Activated CD8-positive, alpha-beta T cell treated with anti-CD3 and anti-CD28 coated beads, Interleukin-2, amount 10 ng/mL, durations not matched to agents 7 days and 5 days (primary cell): ENCODE data around the gene TACC2. TPM values are rescaled to one million over a fixed set of nuclear protein-coding genes. Genes with fewer than 3 reads are reported as not detected.

Source experiments
- ATAC-seq: fragments of 150-1000 bp; cut with Tn5 transposase; one replicate; pipeline ENCODE4 v1.10.0; 2021; ENCODE audit warnings: moderate library complexity
- CTCF ChIA-PET: fragments of 350-600 bp; sonication (Branson Sonifier 250); formaldehyde crosslinking; loops from one replicate; lab custom pipeline; 2021; ENCODE audit warnings: antibody characterized with exemption; lab: Charles Lee
- POLR2A ChIA-PET: fragments of 350-600 bp; sonication (Branson Sonifier 250); formaldehyde crosslinking; loops from one replicate; lab custom pipeline; 2021; ENCODE audit warnings: antibody characterized with exemption; lab: Charles Lee
- DNase-seq: peaks from one replicate; pipeline ENCODE4 v3.0.0-alpha.2; 2020
- H3K27ac Mint-ChIP-seq: one replicate; pipeline ENCODE4 v1.8.0; 2021; ENCODE audit warnings: mild to moderate bottlenecking, mixed read lengths
- H3K27me3 Mint-ChIP-seq: one replicate; pipeline ENCODE4 v1.8.0; 2021; ENCODE audit warnings: low read depth, mixed read lengths
- H3K36me3 Mint-ChIP-seq: one replicate; pipeline ENCODE4 v1.8.0; 2021; ENCODE audit warnings: low read depth, mixed read lengths
- H3K4me1 Mint-ChIP-seq: one replicate; pipeline ENCODE4 v1.8.0; 2021; ENCODE audit warnings: low read depth, mixed read lengths
- H3K4me3 Mint-ChIP-seq: one replicate; pipeline ENCODE4 v1.8.0; 2021; ENCODE audit warnings: mild to moderate bottlenecking, mixed read lengths
- H3K9me3 Mint-ChIP-seq: one replicate; pipeline ENCODE4 v1.8.0; 2022; ENCODE audit warnings: mixed read lengths; ENCODE audit not compliant: insufficient read depth
- total RNA-seq, 2 experiments: library from RNA; stranded (reverse); gene quantifications; one replicate each; pipeline ENCODE4 v1.2.3, GENCODE V29; 2021

Gene TACC2
- total RNA-seq, 2 experiments from 2014 or later = not detected

- ATAC-seq = no peak
- H3K4me3 Mint-ChIP-seq = no peak overlapping the region
- H3K27ac Mint-ChIP-seq = no peak overlapping the region
- no peaks in the 10 kb centered on the region for H3K27me3 Mint-ChIP-seq
- DNase-seq = no peak
- ChIA-PET POLR2A (no interaction called here), CTCF (no interaction called here)
- H3K4me1 Mint-ChIP-seq = no peaks in the 10 kb centered on the region
- H3K9me3 Mint-ChIP-seq = no peaks in the 10 kb centered on the region
- no peaks in the 10 kb centered on the region for H3K36me3 Mint-ChIP-seq
Observed at GRCh38 chr10:122208571-122209430, 219.8 kb downstream of the TACC2 start.

- Mint-ChIP-seq H3K36me3 (no peaks in the 10 kb centered on the region), H3K27ac (no peak overlapping the region), H3K9me3 (no peaks in the 10 kb centered on the region), H3K4me1 (no peaks in the 10 kb centered on the region), H3K27me3 (no peaks in the 10 kb centered on the region), H3K4me3 (no peak overlapping the region)
- ATAC-seq (no peak), DNase-seq (no peak)
- CTCF ChIA-PET = no interaction called here
- POLR2A ChIA-PET = no interaction called here
Observed at GRCh38 chr10:122210481-122211265, 221.7 kb downstream of the TACC2 start.

- ATAC-seq (no peak), DNase-seq (no peak)
- no peaks in the 10 kb centered on the region for H3K4me1 Mint-ChIP-seq
- H3K27ac Mint-ChIP-seq = no peak overlapping the region
- no peaks in the 10 kb centered on the region for H3K27me3 Mint-ChIP-seq
- H3K36me3 Mint-ChIP-seq = no peaks in the 10 kb centered on the region
- H3K9me3 Mint-ChIP-seq = no peaks in the 10 kb centered on the region
- H3K4me3 Mint-ChIP-seq = no peak overlapping the region
- POLR2A ChIA-PET = no interaction called here
- CTCF ChIA-PET = no interaction called here
Observed at GRCh38 chr10:122213364-122213763, 224.4 kb downstream of the TACC2 start.

GRCh38 chr10:122213766-122214165, 224.8 kb downstream of the TACC2 start:
- CTCF ChIA-PET = no interaction called here
- ATAC-seq (no peak), DNase-seq (no peak)
- H3K4me3 Mint-ChIP-seq = no peak overlapping the region
- POLR2A ChIA-PET = no interaction called here
- no peaks in the 10 kb centered on the region for H3K36me3 Mint-ChIP-seq
- no peaks in the 10 kb centered on the region for H3K9me3 Mint-ChIP-seq
- no peaks in the 10 kb centered on the region for H3K27me3 Mint-ChIP-seq
- no peak overlapping the region for H3K27ac Mint-ChIP-seq
- no peaks in the 10 kb centered on the region for H3K4me1 Mint-ChIP-seq

GRCh38 chr10:122216047-122216446, 227.1 kb downstream of the TACC2 start:
- no peak for DNase-seq
- H3K4me1 Mint-ChIP-seq = no peaks in the 10 kb centered on the region
- no peaks in the 10 kb centered on the region for H3K36me3 Mint-ChIP-seq
- no peak for ATAC-seq
- POLR2A ChIA-PET = no interaction called here
- H3K9me3 Mint-ChIP-seq = no peaks in the 10 kb centered on the region
- no peak overlapping the region for H3K4me3 Mint-ChIP-seq
- no peaks in the 10 kb centered on the region for H3K27me3 Mint-ChIP-seq
- H3K27ac Mint-ChIP-seq = no peak overlapping the region
- CTCF ChIA-PET = no interaction called here

- POLR2A ChIA-PET = no interaction called here
Observed at GRCh38 chr10:122219340-122219739, 230.4 kb downstream of the TACC2 start.

GRCh38 chr10:122220736-122221135, 231.8 kb downstream of the TACC2 start:
- Mint-ChIP-seq H3K9me3 (no peaks in the 10 kb centered on the region), H3K4me1 (no peaks in the 10 kb centered on the region), H3K36me3 (no peaks in the 10 kb centered on the region), H3K27me3 (peaks cover 10% of the 10 kb centered on the region), H3K27ac (no peak overlapping the region), H3K4me3 (no peak overlapping the region)
- CTCF ChIA-PET = no interaction called here
- POLR2A ChIA-PET = interaction anchor here (0.6 kb wide), 2 partner anchors 17 to 160 kb away, joined by 3 to 5 read pairs; no protein-coding TSS in a partner anchor
- ATAC-seq = no peak
- no peak for DNase-seq

More at GRCh38 chr10:122219340-122219739, 230.4 kb downstream of the TACC2 start:
- no peak overlapping the region for H3K27ac Mint-ChIP-seq
- H3K36me3 Mint-ChIP-seq = no peaks in the 10 kb centered on the region
- ATAC-seq = no peak
- DNase-seq = no peak
- CTCF ChIA-PET = no interaction called here
- H3K9me3 Mint-ChIP-seq = no peaks in the 10 kb centered on the region
- H3K4me1 Mint-ChIP-seq = no peaks in the 10 kb centered on the region
- peaks cover 9% of the 10 kb centered on the region for H3K27me3 Mint-ChIP-seq
- no peak overlapping the region for H3K4me3 Mint-ChIP-seq

- Mint-ChIP-seq H3K4me3 (no peak overlapping the region), H3K27me3 (peaks cover 14% of the 10 kb centered on the region), H3K4me1 (no peaks in the 10 kb centered on the region), H3K36me3 (no peaks in the 10 kb centered on the region), H3K27ac (no peak overlapping the region), H3K9me3 (no peaks in the 10 kb centered on the region)
- CTCF ChIA-PET = no interaction called here
- POLR2A ChIA-PET = no interaction called here
- no peak for ATAC-seq
- DNase-seq = no peak
Observed at GRCh38 chr10:122221958-122222357, 233.0 kb downstream of the TACC2 start.

GRCh38 chr10:122222638-122223037, 233.7 kb downstream of the TACC2 start:
- no peak overlapping the region for H3K4me3 Mint-ChIP-seq
- no peaks in the 10 kb centered on the region for H3K9me3 Mint-ChIP-seq
- no peaks in the 10 kb centered on the region for H3K4me1 Mint-ChIP-seq
- H3K27me3 Mint-ChIP-seq = peaks cover 14% of the 10 kb centered on the region
- H3K36me3 Mint-ChIP-seq = no peaks in the 10 kb centered on the region
- ATAC-seq = no peak
- H3K27ac Mint-ChIP-seq = no peak overlapping the region
- no peak for DNase-seq
- CTCF ChIA-PET = no interaction called here
- POLR2A ChIA-PET = no interaction called here

- Mint-ChIP-seq H3K9me3 (no peaks in the 10 kb centered on the region), H3K4me1 (no peaks in the 10 kb centered on the region), H3K4me3 (no peak overlapping the region), H3K27me3 (peaks cover 14% of the 10 kb centered on the region), H3K27ac (no peak overlapping the region), H3K36me3 (no peaks in the 10 kb centered on the region)
- ChIA-PET CTCF (no interaction called here), POLR2A (no interaction called here)
- ATAC-seq (no peak), DNase-seq (no peak)
Observed at GRCh38 chr10:122224159-122224558, 235.2 kb downstream of the TACC2 start.

GRCh38 chr10:122225330-122225729, 236.4 kb downstream of the TACC2 start:
- Mint-ChIP-seq H3K4me3 (no peak overlapping the region), H3K36me3 (no peaks in the 10 kb centered on the region), H3K9me3 (no peaks in the 10 kb centered on the region), H3K27me3 (peaks cover 14% of the 10 kb centered on the region), H3K27ac (no peak overlapping the region), H3K4me1 (no peaks in the 10 kb centered on the region)
- no peak for ATAC-seq
- CTCF ChIA-PET = no interaction called here
- POLR2A ChIA-PET = no interaction called here
- no peak for DNase-seq

- CTCF ChIA-PET = no interaction called here
- POLR2A ChIA-PET = no interaction called here
Observed at GRCh38 chr10:122227754-122228153, 238.8 kb downstream of the TACC2 start.

More at GRCh38 chr10:122227754-122228153, 238.8 kb downstream of the TACC2 start:
- H3K4me1 Mint-ChIP-seq = no peaks in the 10 kb centered on the region
- H3K36me3 Mint-ChIP-seq = no peaks in the 10 kb centered on the region
- H3K27me3 Mint-ChIP-seq = peaks cover 10% of the 10 kb centered on the region
- DNase-seq (no peak), ATAC-seq (no peak)
- H3K4me3 Mint-ChIP-seq = no peak overlapping the region
- no peak overlapping the region for H3K27ac Mint-ChIP-seq
- H3K9me3 Mint-ChIP-seq = no peaks in the 10 kb centered on the region
